ENCODE results near the gene ZBTB16.

The ZBTB16 gene

GRCh38 chr11:114153224-114153623 lies 93.7 kb downstream of the ZBTB16 start:
- H3K36me3 Mint-ChIP-seq (ENCODE audit: insufficient read depth), result peaks cover 11% of the 10 kb centered on the region
- DNase-seq, result no peak
- no peak for ATAC-seq (replicated peaks)
- no peaks in the 10 kb centered on the region for H3K9me3 Mint-ChIP-seq
- H3K4me3 Mint-ChIP-seq, result no peak overlapping the region
- H3K27me3 Mint-ChIP-seq, result no peaks in the 10 kb centered on the region
- H3K27ac Mint-ChIP-seq, result no peak overlapping the region
- peaks cover 37 to 69% of the 10 kb centered on the region in 2 donors for H3K4me1 Mint-ChIP-seq (ENCODE audit: low read depth in 2 of 2)

- Mint-ChIP-seq H3K27ac (peak overlapping the region in 1 of 2 donors; percentile 21), H3K4me3 (no peak overlapping the region), H3K9me3 (no peaks in the 10 kb centered on the region), H3K4me1 (ENCODE audit: low read depth in 2 of 2) (peaks cover 37 to 71% of the 10 kb centered on the region in 2 donors), H3K27me3 (no peaks in the 10 kb centered on the region), H3K36me3 (ENCODE audit: insufficient read depth) (peaks cover 17% of the 10 kb centered on the region)
- ATAC-seq (replicated peaks) (no peak), DNase-seq (no peak)
Observed at GRCh38 chr11:114154271-114155047, 94.9 kb downstream of the ZBTB16 start.

- Mint-ChIP-seq H3K9me3 (no peaks in the 10 kb centered on the region), H3K4me1 (ENCODE audit: low read depth in 2 of 2) (peaks cover 43 to 71% of the 10 kb centered on the region in 2 donors), H3K27ac (peak overlapping the region in 1 of 2 donors; percentile 21), H3K4me3 (no peak overlapping the region), H3K36me3 (ENCODE audit: insufficient read depth) (peaks cover 23% of the 10 kb centered on the region), H3K27me3 (no peaks in the 10 kb centered on the region)
- DNase-seq, result no peak
- no peak for ATAC-seq (replicated peaks)
Observed at GRCh38 chr11:114155116-114155515, 95.6 kb downstream of the ZBTB16 start.

GRCh38 chr11:114156131-114156581 lies 96.6 kb downstream of the ZBTB16 start:
- Mint-ChIP-seq H3K4me1 (ENCODE audit: low read depth in 2 of 2) (peaks cover 52 to 74% of the 10 kb centered on the region in 2 donors), H3K4me3 (no peak overlapping the region)
- ATAC-seq (replicated peaks), result no peak

GRCh38 chr11:114156782-114157181 lies 97.3 kb downstream of the ZBTB16 start:
- Mint-ChIP-seq H3K27me3 (no peaks in the 10 kb centered on the region), H3K9me3 (no peaks in the 10 kb centered on the region), H3K4me3 (no peak overlapping the region), H3K36me3 (ENCODE audit: insufficient read depth) (peaks cover 29% of the 10 kb centered on the region), H3K27ac (peak overlapping the region in 1 of 2 donors; percentile 13), H3K4me1 (ENCODE audit: low read depth in 2 of 2) (peaks cover 55 to 77% of the 10 kb centered on the region in 2 donors)
- no peak for ATAC-seq (replicated peaks)
- no peak for DNase-seq

More at GRCh38 chr11:114156131-114156581, 96.6 kb downstream of the ZBTB16 start:
- Mint-ChIP-seq H3K9me3 (no peaks in the 10 kb centered on the region), H3K27me3 (no peaks in the 10 kb centered on the region), H3K36me3 (ENCODE audit: insufficient read depth) (peaks cover 26% of the 10 kb centered on the region), H3K27ac (peak overlapping the region in 1 of 2 donors; percentile 13)
- no peak for DNase-seq

- peak overlapping the region in 1 of 2 donors; percentile 36 for H3K4me3 Mint-ChIP-seq
- DNase-seq (no peak), ATAC-seq (replicated peaks) (no peak)
- H3K9me3 Mint-ChIP-seq, result no peaks in the 10 kb centered on the region
- H3K4me1 Mint-ChIP-seq (ENCODE audit: low read depth in 2 of 2), result peaks cover 48 to 71% of the 10 kb centered on the region in 2 donors
- peaks cover 29% of the 10 kb centered on the region for H3K36me3 Mint-ChIP-seq (ENCODE audit: insufficient read depth)
- no peaks in the 10 kb centered on the region for H3K27me3 Mint-ChIP-seq
- H3K27ac Mint-ChIP-seq, result peak overlapping the region; percentile 20 to 93
Observed at GRCh38 chr11:114157476-114158050, 98.1 kb downstream of the ZBTB16 start.

- Mint-ChIP-seq H3K4me1 (ENCODE audit: low read depth in 2 of 2) (peaks cover 46 to 67% of the 10 kb centered on the region in 2 donors), H3K4me3 (no peak overlapping the region), H3K27me3 (no peaks in the 10 kb centered on the region), H3K27ac (peak overlapping the region; percentile 91 to 93), H3K9me3 (no peaks in the 10 kb centered on the region), H3K36me3 (ENCODE audit: insufficient read depth) (peaks cover 29% of the 10 kb centered on the region)
- ATAC-seq (replicated peaks), result no peak
- DNase-seq, result no peak
Observed at GRCh38 chr11:114158421-114158820, 98.9 kb downstream of the ZBTB16 start.

- Mint-ChIP-seq H3K9me3 (no peaks in the 10 kb centered on the region), H3K4me1 (ENCODE audit: low read depth in 2 of 2) (peaks cover 46 to 68% of the 10 kb centered on the region in 2 donors), H3K36me3 (ENCODE audit: insufficient read depth) (peaks cover 29% of the 10 kb centered on the region), H3K4me3 (peak overlapping the region; percentile 64 to 67), H3K27me3 (no peaks in the 10 kb centered on the region), H3K27ac (peak overlapping the region; percentile 91 to 93)
- DNase-seq (no peak), ATAC-seq (replicated peaks) (no peak)
Observed at GRCh38 chr11:114158886-114159285, 99.4 kb downstream of the ZBTB16 start.

GRCh38 chr11:114159320-114159719 lies 99.8 kb downstream of the ZBTB16 start:
- peaks cover 48 to 68% of the 10 kb centered on the region in 2 donors for H3K4me1 Mint-ChIP-seq (ENCODE audit: low read depth in 2 of 2)
- H3K9me3 Mint-ChIP-seq, result no peaks in the 10 kb centered on the region
- ATAC-seq (replicated peaks), result no peak
- no peak for DNase-seq
- no peaks in the 10 kb centered on the region for H3K27me3 Mint-ChIP-seq
- peak overlapping the region; percentile 91 to 93 for H3K27ac Mint-ChIP-seq
- peak overlapping the region; percentile 64 to 67 for H3K4me3 Mint-ChIP-seq
- peaks cover 29% of the 10 kb centered on the region for H3K36me3 Mint-ChIP-seq (ENCODE audit: insufficient read depth)

- Mint-ChIP-seq H3K4me1 (ENCODE audit: low read depth in 2 of 2) (peaks cover 50 to 68% of the 10 kb centered on the region in 2 donors), H3K27me3 (no peaks in the 10 kb centered on the region), H3K27ac (peak overlapping the region; percentile 91 to 93), H3K9me3 (no peaks in the 10 kb centered on the region), H3K36me3 (ENCODE audit: insufficient read depth) (peaks cover 29% of the 10 kb centered on the region), H3K4me3 (peak overlapping the region; percentile 64 to 67)
- DNase-seq (peak; percentile 96 to 97 (median 97)), ATAC-seq (replicated peaks) (peak; percentile 96)
Observed at GRCh38 chr11:114159802-114160632, 100.5 kb downstream of the ZBTB16 start.

- Mint-ChIP-seq H3K9me3 (no peaks in the 10 kb centered on the region), H3K27ac (peak overlapping the region in 1 of 2 donors; percentile 93), H3K4me1 (ENCODE audit: low read depth in 2 of 2) (peaks cover 55 to 70% of the 10 kb centered on the region in 2 donors), H3K27me3 (no peaks in the 10 kb centered on the region), H3K36me3 (ENCODE audit: insufficient read depth) (peaks cover 29% of the 10 kb centered on the region), H3K4me3 (peak overlapping the region; percentile 64 to 67)
- ATAC-seq (replicated peaks) (no peak), DNase-seq (no peak)
Observed at GRCh38 chr11:114160894-114161293, 101.4 kb downstream of the ZBTB16 start.

- Mint-ChIP-seq H3K36me3 (ENCODE audit: insufficient read depth) (peaks cover 30% of the 10 kb centered on the region), H3K4me1 (ENCODE audit: low read depth in 2 of 2) (peaks cover 63 to 71% of the 10 kb centered on the region in 2 donors), H3K9me3 (no peaks in the 10 kb centered on the region), H3K4me3 (peak overlapping the region in 1 of 2 donors; percentile 3), H3K27ac (peak overlapping the region in 1 of 2 donors; percentile 15), H3K27me3 (no peaks in the 10 kb centered on the region)
- DNase-seq (no peak), ATAC-seq (replicated peaks) (no peak)
Observed at GRCh38 chr11:114161486-114162250, 102.2 kb downstream of the ZBTB16 start.

Data from effector memory CD8-positive, alpha-beta T cell (primary cell).